Measurements from ENCODE around the gene LRIG3. TPM values are rescaled to one million over a fixed set of nuclear protein-coding genes. Genes with fewer than 3 reads are reported as not detected.

Gene LRIG3
- total and polyA plus RNA-seq, 11 donors: 1.8 to 8.9 (median 4.6) TPM

DNA sequence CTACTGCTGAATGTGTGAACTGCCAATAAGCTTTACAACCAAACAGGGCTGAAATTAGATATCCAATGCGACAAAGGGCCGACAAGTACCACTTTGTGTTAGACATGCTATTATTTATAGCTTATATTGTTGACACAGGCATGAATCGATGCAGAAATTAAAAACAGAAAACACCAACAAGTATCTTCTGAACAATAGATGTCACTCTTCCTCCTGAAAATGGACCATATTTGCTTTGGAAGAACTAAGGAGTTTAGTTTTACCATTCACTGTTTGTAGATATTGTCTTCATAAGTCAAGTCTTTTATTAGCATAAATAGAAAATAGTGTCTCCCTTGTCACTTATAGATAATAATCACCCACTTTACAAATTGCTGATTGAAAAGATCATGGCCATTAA lies 86.5 kb downstream of the LRIG3 start:
- intact Hi-C loops (cut with DNase I): no loop called here
- DNase-seq (no peak), ATAC-seq (no peak)
- no peak overlapping the region for H3K27ac ChIP-seq
- H3K36me3 ChIP-seq: no peaks in the 10 kb centered on the region
- 28 to 53% (median 40%) methylated on average over 3 of the region's 3 CpGs for WGBS, 4 donors
- H3K4me3 ChIP-seq: no peak overlapping the region
- H3K9me3 ChIP-seq: peaks cover 0 to 13% (median 0%) of the 10 kb centered on the region in 12 donors
- H3K4me1 ChIP-seq: no peaks in the 10 kb centered on the region
- no peaks in the 10 kb centered on the region for H3K27me3 ChIP-seq
- no peak for TF ChIP-seq POLR2A (IDR thresholded peaks at IDR 0.05)
- TF ChIP-seq, protein P1, sequence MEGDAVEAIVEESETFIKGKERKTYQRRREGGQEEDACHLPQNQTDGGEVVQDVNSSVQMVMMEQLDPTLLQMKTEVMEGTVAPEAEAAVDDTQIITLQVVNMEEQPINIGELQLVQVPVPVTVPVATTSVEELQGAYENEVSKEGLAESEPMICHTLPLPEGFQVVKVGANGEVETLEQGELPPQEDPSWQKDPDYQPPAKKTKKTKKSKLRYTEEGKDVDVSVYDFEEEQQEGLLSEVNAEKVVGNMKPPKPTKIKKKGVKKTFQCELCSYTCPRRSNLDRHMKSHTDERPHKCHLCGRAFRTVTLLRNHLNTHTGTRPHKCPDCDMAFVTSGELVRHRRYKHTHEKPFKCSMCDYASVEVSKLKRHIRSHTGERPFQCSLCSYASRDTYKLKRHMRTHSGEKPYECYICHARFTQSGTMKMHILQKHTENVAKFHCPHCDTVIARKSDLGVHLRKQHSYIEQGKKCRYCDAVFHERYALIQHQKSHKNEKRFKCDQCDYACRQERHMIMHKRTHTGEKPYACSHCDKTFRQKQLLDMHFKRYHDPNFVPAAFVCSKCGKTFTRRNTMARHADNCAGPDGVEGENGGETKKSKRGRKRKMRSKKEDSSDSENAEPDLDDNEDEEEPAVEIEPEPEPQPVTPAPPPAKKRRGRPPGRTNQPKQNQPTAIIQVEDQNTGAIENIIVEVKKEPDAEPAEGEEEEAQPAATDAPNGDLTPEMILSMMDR (IDR thresholded peaks at IDR 0.05): peak in 4 of 12 donors; percentile 5 to 23 (median 16)

DNA sequence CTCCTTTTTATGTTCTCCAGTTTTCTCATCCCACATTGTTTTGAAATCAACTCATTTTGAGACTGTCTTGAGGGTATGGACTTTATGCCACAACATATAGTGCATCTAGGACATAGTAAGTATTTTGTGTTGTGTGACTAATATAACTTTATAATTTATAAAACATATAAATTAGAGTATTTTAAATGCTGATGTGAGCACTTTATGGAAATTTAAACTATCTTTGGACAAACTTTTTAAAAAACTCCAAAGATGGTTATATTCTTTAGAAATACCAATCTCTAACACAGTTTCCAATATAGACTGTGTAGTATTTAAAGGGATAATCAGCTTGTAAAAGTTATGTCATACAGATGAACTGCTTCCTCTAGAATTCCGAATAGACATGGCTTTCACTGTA lies 87.4 kb downstream of the LRIG3 start:
- ATAC-seq (no peak), DNase-seq (no peak)
- no peak overlapping the region for H3K4me3 ChIP-seq
- no peaks in the 10 kb centered on the region for H3K4me1 ChIP-seq
- intact Hi-C loops (cut with DNase I): no loop called here
- H3K27me3 ChIP-seq: no peaks in the 10 kb centered on the region
- peaks cover 0 to 13% (median 0%) of the 10 kb centered on the region in 12 donors for H3K9me3 ChIP-seq
- no peak for TF ChIP-seq POLR2A (IDR thresholded peaks at IDR 0.05)
- TF ChIP-seq, protein P1 (IDR thresholded peaks at IDR 0.05): no peak
- H3K27ac ChIP-seq: no peak overlapping the region
- no peaks in the 10 kb centered on the region for H3K36me3 ChIP-seq
- WGBS, 4 donors: 72 to 91% (median 81%) methylated on average over 1 of the region's 1 CpG

Measured in heart left ventricle (tissue), 16 donors.